NCI-H2171 (cell line): Measurements from ENCODE around the gene KRT33B.
"Not testable (repeated sequence)": the region's sequence is repeated elsewhere in the genome, so short reads cannot be mapped to it uniquely, and the experiment has no call there.

ENCODE experiments used
- DNase-seq: peaks from one replicate; lab custom pipeline; 2025; lab: John Stamatoyannopoulos, UW

Gene KRT33B

DNA sequence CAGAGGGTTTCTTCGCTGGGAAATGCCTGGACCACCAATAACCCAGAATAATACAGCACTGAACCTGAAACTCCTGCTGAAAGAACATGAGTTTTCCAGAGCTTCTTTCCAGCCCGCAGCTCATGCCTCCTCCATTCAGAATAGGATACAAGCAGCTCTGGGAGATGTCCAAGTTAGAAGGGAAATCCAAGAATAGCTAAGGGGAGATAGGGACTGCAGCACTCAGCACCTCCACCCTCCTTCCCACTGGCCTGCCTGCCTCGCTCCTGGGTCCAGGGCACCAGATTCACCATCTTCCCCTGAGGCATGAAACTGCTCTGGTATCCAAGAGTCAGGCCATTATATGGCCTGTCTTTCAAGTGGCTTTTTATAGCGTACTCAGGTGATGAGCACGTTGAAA, 23.7 kb upstream of the KRT33B start:
- no peak for DNase-seq

DNA sequence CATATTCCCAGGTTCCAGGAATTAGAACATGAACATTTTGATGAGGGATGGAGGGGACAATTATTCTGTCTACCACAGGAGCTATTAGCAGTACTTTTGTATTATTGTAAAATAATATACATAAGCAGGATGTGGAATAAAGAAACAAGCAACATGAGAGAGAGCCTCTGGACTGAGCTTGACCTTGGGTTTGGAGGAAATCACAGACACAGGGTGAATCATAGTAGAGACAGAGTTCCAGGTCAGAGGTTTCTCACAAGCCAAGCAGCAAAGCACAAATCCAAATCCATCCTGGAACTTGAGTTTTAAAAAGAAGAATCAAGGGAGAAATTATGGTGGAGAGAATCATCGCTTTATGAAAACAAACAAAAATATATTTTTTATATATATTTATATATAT, 22.7 kb upstream of the KRT33B start:
- no peak for DNase-seq

DNA sequence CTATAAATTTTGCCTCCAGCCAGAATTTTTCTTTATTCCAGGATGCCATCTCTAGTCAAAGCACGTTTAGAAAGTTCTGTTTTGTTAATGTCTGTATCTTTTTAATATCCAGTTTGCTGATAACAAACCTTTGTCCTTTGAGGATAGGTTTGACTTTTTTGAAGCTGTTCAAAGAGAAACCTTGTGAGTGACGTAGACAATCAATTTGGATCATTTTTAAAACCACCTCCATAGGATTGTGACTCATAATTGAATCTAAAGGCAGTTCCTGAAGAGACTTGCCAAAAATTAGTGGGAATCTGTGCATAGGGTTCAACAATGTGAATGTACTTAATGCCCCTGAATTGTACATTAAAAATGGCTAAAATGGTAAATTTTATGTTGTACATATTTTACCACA, 21.9 kb upstream of the KRT33B start:
- DNase-seq: no peak

DNA sequence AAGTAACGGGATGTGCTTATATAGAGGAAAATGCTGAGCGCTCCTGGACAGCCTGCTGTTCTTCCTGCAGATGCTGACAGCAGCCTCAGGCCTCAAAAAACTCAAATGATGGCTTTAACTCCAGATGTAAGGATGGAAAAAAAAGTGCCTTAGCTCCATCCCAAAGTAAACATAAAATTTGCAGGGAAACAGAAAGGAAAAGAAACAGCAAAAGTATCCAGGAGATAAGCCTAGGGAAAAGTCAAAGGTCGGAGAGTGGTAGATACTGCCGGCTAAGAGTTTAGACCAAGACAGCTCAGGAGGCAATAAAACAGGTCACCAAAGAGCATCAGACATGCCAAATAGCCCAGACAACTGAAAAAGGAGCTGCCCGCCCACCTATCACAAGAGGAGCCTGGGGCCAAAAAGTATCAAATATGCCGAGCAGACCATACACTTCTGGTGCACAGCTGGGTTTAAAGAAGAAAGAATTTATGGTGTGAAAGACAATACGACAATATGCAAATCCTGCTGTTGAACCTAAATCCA, 20.9 kb upstream of the KRT33B start:
- no peak for DNase-seq

DNA sequence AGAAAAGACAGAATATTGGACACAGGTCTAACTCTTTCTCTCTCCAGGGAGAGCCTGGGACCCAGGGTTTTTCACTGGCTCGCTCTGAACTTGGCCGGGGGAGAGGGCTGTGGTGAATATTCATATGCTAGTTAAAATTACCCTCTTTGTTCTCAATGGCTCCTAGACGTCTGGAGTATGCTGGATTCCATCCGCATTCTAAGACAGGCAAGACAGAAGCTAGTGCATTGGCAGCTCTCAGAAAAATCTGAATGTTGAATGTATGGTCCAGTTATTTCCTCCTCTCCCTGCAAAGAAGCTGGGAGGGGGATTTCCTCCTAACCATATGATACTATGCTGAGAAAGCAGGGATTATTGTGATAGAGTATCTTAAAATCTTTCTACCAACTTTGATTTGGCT, 18.1 kb upstream of the KRT33B start:
- DNase-seq: no peak

DNA sequence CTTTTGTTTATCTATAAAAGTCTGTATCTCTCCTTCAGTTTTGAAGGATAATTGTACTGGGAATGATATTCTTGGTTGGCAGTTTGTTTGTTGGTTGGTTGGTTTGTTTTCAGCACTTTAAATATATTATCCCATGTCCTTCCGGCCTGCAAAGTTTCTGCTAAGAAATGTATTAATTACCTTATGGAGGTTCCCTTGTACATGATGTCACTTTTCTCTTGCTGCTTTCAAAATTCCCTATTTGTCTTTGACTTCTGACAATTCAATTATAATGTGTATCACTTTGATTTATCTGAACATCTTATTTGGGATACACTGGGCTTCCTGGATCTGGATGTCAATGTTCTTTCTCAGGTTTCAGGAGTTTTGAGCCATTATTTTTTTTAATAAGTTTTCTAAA, 16.6 kb upstream of the KRT33B start:
- DNase-seq: no peak

DNA sequence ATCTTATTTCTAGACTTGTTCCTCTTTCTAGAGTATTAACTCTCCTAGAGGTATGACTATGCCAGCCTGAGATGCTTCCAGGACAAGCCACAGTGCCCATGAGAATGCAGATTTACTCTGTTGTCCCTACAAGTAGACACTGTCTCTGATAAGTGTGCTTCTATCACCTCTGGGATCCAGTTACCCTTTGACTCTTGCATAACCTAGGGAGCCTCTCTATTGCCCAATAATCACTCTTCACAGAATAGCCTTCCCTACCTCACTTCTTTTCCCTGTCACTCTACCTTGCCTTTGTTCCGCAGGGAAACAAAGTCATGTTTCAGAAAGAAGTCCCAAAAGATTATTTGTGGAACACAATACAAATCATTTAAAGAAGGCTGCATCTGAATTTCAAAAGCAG, 14.1 kb upstream of the KRT33B start:
- DNase-seq: no peak

DNA sequence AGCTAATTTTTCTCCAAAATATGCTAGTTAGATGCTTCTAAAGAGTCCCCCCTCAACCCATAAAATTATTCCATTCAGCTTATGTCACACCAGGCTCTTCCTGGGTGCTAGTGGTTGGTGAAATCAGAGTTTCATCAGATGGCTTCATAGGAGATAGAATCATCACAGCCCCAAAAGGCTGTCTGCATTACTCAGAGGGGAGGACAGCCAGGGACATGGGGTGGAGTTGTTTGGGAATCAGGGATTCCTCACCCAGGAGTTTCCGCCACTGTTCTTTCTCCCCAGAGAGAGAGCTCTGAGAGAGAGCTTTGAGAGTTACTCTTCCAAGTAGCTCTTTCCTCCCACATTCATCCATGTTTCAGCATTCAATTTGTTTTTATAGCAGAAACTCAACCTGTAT, 12.8 kb upstream of the KRT33B start:
- DNase-seq: no peak

DNA sequence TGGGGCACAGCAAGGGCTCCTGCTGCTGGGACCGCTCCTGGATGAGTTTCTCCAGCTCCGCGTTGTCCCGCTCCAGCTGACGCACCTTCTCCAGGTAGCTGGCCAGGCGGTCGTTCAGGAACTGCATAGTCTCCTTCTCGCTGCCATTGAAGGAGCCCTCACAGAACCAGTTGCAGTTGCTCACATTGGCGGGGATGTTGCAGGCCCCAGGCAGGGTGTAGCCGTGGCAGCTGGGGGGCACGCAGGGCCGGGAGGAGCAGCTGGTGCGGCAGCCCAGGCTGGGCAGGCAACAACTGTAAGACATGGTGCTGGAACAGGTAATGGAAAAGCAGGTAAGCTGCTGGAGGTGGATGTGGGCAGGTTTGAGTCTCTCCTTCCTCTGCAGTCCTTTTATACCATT, 12.3 kb upstream of the KRT33B start, which contains the start of gene KRT34:
KRT34 (minus strand) TSS at position 364 of the 400 bp plus-strand sequence; CDS start at position 304, 60 bp downstream.
- DNase-seq: not testable (repeated sequence)

DNA sequence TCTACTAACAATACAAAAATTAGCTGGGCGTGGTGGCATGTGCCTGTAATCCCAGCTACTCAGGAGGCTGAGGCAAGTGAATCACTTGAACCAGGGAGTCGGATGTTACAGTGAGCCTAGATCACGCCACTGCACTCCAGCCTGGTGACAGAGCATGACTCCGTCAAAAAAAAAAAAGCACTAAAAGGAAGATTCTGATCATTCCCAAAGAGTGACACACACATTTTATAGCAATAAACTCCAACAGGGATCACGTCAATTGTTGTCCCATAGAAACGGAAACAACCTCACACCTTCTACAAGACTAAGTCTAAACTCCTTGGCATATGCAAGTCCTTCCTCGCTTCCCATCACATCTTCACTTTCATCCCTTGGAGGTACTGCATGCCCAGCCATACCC, 10.5 kb upstream of the KRT33B start:
- not testable (repeated sequence) for DNase-seq

DNA sequence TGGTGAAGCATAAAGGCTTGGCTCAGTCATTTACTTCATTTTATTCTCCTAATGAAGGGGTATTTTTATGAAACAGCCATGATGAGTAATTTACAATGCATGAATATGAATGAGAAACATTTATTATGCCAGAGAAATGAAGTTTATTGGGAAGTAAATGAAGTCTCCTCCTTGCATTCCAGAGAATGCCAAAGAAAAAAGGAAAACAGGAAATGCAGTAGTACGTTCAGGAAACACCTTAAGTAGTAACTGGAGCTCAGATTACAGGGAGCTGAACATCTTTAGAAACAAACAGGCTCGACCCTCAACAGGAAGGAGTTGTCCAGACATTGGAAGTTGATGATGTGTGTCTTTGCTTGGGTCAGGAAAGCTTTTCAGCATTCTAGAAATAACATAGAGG, 7.9 kb upstream of the KRT33B start:
- no peak for DNase-seq

DNA sequence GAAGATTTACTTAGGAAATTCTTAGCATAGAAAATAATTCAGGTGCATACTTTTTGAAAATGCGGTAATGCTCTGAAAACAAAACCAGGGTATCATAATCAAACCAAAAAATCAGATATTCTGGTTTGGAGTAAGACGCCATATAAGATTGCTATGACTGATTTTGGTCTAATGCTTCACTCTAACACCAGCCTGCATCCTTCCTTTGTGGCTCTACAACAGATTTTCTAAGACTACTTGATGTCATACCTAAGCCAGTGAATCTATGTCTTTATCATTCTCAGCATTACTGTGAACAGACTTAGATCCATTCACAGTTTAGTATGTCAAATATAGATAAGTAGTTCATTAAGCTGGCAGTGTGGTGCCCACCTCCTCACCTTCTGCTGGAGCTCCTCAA, 590 bp downstream of the KRT33B start:
- DNase-seq: no peak

DNA sequence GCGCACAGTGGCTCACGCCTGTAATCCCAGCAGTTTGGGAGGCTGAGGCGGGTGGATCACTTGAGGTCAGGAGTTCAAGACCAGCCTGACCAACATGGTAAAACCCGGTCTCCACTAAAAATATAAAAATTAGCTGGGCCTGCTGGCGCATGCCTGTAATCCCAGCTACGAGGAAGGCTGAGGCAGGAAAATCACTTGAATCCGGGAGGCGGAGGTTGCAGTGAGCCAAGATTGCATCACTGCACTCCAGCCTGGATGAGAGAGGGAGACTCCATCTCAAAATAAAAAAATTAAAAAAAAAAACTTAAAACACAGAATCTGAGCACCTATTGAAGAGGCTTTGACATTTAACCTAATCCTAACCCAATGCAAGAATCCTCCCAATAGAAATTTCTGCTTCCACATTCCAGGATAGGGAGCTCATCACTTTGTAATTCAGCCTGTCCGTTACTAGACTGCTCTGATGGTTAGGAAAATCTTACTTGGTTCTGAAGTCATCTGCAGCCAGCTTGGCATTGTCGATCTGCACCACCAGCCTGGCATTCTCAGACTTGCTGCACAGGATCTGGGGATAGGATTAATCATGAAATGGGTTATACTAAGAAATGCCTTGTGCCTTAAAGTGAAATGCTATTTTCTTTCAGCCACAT, 2.1 kb downstream of the KRT33B start:
- DNase-seq: no peak

DNA sequence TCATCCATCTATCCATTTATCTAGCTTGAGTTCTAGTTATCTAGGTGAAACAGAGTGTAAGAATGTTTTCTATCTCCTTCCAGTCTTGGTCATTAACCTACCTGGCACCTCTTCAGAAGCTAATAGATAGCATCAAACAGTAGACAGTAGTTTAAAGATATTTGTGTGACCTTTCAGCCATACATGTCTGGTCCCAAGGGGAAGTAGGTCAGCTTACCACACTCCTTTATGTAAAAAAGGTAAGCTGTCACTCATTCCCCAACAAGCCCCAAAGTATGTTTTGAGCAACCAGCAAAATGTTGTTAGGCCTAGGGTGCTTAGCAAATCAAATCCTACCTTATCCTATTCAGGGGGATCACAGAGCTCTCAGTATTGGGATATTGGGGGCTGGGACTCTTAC, 3.5 kb downstream of the KRT33B start:
- DNase-seq: no peak

DNA sequence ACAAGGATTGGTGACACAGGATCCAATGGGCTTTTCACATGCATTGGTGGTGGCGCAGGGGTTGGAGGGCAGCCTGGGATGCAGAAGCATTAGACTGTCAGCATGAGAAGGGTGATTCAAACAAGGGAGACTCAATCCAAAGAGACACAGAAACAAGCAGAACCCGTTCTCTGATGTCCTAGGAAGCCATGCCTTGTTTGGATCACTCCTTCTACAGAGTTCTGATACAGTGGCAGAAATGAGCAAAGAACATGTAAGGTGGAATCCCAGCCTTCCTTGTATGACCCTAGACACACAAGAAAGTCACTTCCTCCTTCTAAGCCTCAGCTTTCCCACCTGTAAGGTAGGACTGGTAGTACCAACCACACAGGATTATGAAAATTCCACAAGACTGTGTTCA, 5.7 kb downstream of the KRT33B start:
- DNase-seq: no peak

DNA sequence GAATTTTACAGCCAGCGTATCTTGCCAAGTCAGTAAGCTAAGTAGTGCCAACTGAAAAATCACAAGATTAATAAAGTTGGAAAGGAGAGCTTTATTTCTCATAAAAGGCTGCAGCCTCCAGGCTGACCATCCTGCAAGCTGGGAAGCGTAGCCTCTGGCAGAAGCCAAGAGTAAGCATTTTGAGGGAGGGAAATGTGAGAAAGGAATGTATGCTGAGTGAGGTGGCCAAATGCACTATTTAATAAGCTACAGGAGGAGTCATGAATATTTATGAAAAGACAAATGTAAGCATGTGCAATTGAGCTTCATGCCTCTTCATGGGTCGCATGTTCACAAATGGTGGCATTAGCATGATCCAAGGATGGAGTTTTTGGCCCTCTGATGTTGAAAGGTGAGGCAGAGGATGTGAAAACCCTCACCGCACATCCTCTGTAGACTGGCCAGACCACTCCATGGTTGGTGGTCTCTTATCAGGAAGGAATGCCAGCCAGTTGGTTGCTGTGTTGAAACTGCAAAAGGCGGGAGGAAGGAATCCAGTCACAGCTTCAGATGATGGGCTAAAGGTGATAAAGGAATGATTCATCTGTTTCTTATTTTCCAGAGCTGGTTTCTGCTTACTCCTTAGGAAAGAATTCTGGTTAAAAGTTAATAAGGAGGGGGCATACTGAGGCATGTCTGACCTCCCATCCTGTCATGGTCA, 9.2 kb downstream of the KRT33B start:
- DNase-seq: no peak

DNA sequence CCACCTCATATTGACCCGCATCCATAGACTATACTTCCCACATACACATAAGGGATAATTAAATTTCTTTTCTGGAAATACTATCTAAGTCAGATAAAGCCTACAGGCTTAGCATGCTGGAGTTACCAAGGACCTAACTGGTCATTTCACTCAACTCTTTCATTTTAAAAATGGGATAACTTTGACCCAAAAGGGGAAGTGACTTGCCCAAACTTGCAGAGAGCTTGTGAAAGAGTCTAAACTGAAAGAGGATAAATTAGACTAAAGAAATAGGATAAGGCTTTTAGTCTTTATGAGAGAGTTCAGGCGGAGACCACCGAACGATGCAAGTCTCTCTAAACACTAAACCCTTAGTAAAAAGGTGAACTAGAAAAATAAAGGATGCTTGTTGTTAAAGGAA, 15.1 kb downstream of the KRT33B start:
- no peak for DNase-seq

DNA sequence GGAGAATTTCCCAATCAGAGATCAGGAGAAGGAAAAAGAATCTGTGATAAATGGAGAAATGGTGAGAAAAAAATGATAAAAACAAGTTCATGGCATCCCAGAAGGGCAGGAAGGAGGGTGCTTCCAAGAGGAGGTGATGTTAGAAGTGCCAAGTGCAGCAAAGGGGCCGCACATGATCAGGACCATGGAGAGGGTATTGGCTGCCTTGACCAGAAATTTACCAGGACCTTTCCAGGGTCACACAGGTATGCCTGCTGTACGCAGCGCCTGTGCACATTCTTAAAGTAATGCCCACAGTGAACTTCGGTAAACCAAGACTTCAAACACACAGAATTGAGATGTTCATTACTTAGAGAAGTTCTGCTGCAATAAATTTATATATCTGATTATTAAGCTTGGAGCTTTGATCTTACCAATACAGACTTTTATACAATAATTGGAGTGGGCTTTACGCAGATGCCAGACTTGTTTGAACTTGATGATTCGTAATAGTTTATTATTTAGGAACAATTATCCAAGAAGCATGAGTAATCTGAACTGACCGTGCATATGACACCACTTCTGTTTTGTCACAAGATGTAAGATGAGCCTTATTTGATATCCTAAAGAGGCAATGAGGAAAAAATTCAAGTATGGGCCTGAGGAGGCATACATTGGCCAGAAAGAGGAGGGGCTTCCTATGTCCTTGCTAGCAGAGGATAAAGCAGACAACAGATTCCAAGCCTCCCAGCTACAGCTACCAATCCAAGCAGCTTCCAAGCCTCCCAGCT, 16.8 kb downstream of the KRT33B start:
- no peak for DNase-seq

DNA sequence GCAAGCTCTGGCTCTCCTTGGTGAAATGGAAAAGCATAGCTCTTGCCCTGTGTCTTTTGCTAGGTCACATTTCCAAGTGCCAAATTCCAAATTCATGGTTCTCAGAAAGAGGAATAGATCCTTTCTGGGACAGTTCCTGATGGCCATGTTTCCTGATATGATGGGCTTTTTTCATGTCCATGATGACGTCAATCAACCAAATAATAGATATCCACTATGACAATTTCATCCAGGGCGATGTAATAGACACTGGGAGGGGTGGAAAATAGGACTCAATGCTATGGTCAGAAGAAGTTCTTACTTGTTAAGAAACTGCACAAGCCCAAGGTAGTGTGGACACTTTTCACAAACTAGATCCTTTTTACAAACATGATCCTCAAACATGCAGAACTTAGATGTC, 18.4 kb downstream of the KRT33B start:
- no peak for DNase-seq

DNA sequence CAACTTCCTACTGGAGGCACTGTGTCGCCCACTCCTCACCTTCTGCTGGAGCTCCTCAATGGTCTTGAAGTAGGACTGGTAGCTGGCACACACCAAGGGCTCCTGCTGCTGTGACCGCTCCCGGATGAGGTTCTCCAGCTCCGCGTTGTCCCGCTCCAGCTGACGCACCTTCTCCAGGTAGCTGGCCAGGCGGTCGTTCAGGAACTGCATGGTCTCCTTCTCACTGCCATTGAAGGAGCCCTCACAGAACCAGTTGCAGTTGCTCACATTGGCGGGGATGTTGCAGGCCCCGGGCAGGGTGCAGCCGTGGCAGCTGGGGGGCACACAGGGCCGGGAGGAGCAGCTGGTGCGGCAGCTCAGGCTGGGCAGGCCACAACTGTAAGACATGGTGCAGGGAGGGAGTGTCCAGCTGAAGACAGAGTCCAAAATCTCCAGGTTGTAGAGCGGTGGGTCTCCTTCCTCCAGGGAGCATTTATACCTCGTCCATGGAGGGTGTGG, 19.2 kb downstream of the KRT33B start, which contains the start of gene KRT33A:
KRT33A (minus strand) TSS at position 448 of the 498 bp plus-strand sequence; CDS start at position 387, 61 bp downstream.
- DNase-seq: not testable (repeated sequence)

DNA sequence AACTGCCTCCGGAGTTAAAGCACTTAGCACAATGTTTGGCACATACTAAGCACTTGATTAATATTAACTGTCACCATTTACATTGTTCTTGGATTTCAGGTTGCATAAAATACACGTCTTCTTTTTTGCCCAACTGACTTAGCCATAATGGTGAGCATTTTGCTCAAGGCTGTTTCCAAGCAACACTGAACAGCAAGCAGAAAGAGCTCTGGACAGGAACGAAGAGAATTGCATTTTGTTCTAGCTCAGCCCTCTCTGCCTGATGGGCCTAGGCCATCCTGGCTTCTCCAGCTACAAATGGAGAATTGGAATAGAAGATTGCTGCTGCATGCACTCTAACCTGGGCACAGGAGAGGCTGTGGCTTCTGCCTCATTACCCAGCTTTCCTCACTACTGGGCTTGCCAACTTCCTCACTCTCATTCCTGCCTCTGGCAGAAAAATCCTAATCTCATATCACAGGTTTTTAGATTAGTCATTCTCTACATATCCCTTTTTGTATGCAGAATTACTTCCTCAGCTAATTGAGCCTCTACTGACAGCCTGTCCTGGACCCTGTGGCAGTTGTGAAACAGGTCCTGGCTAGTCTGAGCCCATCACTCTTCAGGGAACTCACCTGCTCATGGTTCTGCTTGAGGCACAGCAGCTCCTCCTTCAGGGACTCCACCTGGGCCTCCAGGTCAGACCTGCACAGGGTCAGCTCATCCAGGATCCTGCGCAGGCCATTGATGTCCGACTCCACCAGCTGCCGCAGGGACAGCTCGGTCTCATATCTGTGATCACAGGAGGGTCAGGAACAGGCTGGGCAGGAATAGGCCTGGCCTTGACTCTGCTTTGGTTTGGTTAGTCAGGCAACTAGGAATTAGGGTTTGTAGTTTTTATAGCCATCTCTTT, 21.5 kb downstream of the KRT33B start:
- DNase-seq: no peak
